ENCODE data around the gene CYP27B1.

CYP27B1 gene

DNA sequence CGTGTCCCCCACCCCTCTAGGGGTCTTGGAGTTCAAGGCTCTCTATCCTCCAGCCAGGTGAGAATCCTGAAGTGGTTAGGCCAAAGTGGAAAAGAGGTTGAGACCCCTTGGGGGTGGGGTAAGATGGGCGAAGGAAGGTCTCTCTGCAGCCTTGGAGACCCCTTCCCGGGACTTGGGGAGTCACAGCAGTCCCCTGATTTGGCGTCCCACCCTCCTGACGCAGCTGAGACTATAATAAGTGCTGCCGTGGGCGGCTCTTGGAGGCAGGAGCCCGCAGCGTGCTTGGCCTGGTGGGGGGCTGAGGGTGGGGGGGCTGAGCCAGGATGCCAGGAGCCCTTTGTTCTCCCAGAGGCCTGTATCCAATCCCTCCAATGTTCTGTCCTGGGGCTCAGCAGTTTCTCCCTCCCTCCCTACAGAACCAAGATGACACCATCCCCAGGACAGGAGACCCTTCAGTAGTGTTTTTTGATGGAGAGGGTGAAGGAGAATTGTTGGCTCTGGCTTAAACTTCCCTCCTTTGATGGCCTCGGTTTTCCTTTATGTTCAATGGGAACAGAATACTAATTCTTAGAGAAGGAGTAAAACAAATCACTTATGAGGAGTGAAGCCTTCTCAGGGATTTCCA is 26.9 kb downstream of the CYP27B1 start:
- Histone ChIP-seq H3K4me3 (ENCODE audit: low read length) (no peak overlapping the region), H3K36me3 (ENCODE audit: control insufficient read depth, insufficient read depth, low read length) (no peaks in the 10 kb centered on the region), H3K4me1 (ENCODE audit: control insufficient read depth, insufficient read depth, low read length) (no peaks in the 10 kb centered on the region), H3K27me3 (ENCODE audit: control insufficient read depth, insufficient read depth, low read length) (peaks cover 27% of the 10 kb centered on the region), H3K9ac (ENCODE audit: low read length) (no peak overlapping the region), H3K27ac (ENCODE audit: low read depth, low read length) (no peak overlapping the region)

GRCh38 chr12:57739387-57739786 is 27.5 kb downstream of the CYP27B1 start:
- Histone ChIP-seq H3K9ac (ENCODE audit: low read length) (no peak overlapping the region), H3K4me1 (ENCODE audit: control insufficient read depth, insufficient read depth, low read length) (no peaks in the 10 kb centered on the region), H3K4me3 (ENCODE audit: low read length) (no peak overlapping the region), H3K27me3 (ENCODE audit: control insufficient read depth, insufficient read depth, low read length) (peaks cover 30% of the 10 kb centered on the region), H3K27ac (ENCODE audit: low read depth, low read length) (no peak overlapping the region), H3K36me3 (ENCODE audit: control insufficient read depth, insufficient read depth, low read length) (no peaks in the 10 kb centered on the region)

- no peaks in the 10 kb centered on the region for H3K36me3 ChIP-seq (ENCODE audit: control insufficient read depth, insufficient read depth, low read length)
- H3K27ac ChIP-seq (ENCODE audit: low read depth, low read length) = no peak within 1 kb of the TSS
- no peak within 1 kb of the TSS for H3K9ac ChIP-seq (ENCODE audit: low read length)
- H3K27me3 ChIP-seq (ENCODE audit: control insufficient read depth, insufficient read depth, low read length) = peaks cover 32% of the 10 kb centered on the region
- H3K4me3 ChIP-seq (ENCODE audit: low read length) = no peak within 1 kb of the TSS
- no peaks in the 10 kb centered on the region for H3K4me1 ChIP-seq (ENCODE audit: control insufficient read depth, insufficient read depth, low read length)
Measured at GRCh38 chr12:57738661-57739237, 28.1 kb downstream of the CYP27B1 start, which contains the start of gene AGAP2. AGAP2 (minus strand) TSS chr12:57738742; CDS start chr12:57738246, 496 bp downstream.

- peaks cover 32% of the 10 kb centered on the region for H3K27me3 ChIP-seq (ENCODE audit: control insufficient read depth, insufficient read depth, low read length)
- H3K4me3 ChIP-seq (ENCODE audit: low read length) = no peak overlapping the region
- H3K4me1 ChIP-seq (ENCODE audit: control insufficient read depth, insufficient read depth, low read length) = no peaks in the 10 kb centered on the region
- H3K9ac ChIP-seq (ENCODE audit: low read length) = no peak overlapping the region
- H3K27ac ChIP-seq (ENCODE audit: low read depth, low read length) = no peak overlapping the region
- H3K36me3 ChIP-seq (ENCODE audit: control insufficient read depth, insufficient read depth, low read length) = no peaks in the 10 kb centered on the region
Measured at GRCh38 chr12:57737467-57738460, 29.1 kb downstream of the CYP27B1 start.

DNA sequence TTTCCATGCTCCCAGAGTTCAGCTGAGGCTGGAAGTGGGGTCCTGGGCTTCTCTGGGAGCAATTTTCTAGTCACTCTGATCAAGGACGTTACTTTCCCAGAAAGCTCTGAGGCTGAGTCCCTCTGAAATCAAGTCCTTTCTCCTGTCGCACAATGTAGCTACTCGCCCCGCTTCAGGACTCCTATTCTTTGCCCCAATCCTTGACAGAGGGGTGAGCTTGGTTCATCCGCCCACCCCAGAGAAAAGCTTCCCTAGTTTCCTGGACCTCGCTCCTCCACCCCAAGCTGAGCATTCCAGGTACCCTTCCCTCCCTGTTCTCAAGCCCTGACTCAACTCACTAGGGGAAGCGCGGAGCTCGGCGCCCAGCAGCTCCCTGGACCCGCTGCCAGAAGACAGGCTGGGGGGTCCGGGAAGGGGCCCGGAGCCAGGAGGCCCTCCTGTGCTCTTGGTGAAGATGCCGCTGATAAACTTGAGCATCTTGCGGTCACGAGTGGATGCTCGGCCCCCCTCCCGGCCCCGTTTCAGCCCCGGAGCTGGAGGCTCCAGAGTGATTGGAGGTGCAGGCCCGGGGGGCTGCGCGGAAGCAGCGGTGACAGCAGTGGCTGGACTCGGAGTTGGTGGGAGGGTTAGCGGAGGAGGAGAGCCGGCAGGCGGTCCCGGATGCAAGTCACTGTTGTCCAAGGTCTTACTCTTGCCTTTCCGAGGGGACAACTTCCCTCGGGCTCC is 30.0 kb downstream of the CYP27B1 start:
- Histone ChIP-seq H3K4me3 (ENCODE audit: low read length) (no peak overlapping the region), H3K9ac (ENCODE audit: low read length) (no peak overlapping the region), H3K27ac (ENCODE audit: low read depth, low read length) (no peak overlapping the region), H3K36me3 (ENCODE audit: control insufficient read depth, insufficient read depth, low read length) (no peaks in the 10 kb centered on the region), H3K27me3 (ENCODE audit: control insufficient read depth, insufficient read depth, low read length) (peaks cover 35% of the 10 kb centered on the region), H3K4me1 (ENCODE audit: control insufficient read depth, insufficient read depth, low read length) (no peaks in the 10 kb centered on the region)

DNA sequence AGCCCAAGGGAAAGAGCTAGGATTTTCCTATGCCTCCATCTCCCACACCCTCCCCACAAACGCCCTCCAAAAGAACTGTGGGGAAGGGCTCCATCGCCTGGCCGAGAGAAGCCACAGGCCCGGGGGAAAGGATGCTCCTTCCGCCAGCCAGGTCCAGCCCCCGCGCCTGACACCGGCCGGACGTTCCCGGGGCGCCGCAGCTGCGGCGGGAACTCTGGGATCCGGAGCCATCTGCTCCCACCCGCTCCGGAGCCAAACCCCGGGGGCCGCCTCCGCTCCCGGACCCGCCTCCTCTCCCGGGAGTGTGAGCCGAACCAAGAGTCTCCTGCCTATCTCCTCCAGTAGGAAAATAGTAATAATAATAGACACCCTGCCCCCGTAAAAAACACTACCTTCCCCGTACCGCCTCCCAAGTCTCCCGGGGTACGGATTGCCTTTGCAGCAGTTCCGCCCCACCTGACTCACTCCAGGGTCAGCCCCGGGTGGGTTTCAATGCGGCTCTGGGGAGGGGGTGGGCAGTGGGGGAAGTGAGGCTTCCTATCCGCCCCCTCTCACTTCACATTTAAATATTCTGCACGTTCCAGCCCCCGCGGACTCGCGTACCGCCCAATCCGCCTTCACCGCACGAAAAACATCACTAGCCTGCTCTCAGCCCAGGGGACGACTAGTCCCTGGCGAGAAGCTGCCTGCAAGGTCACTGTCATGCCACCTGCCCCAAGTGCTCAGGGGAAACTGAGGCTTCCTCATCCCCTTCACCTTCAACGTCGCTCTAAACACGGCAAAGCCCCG is 30.7 kb downstream of the CYP27B1 start:
- Histone ChIP-seq H3K9ac (ENCODE audit: low read length) (no peak overlapping the region), H3K27me3 (ENCODE audit: control insufficient read depth, insufficient read depth, low read length) (peaks cover 35% of the 10 kb centered on the region), H3K4me3 (ENCODE audit: low read length) (no peak overlapping the region), H3K27ac (ENCODE audit: low read depth, low read length) (no peak overlapping the region), H3K4me1 (ENCODE audit: control insufficient read depth, insufficient read depth, low read length) (no peaks in the 10 kb centered on the region), H3K36me3 (ENCODE audit: control insufficient read depth, insufficient read depth, low read length) (no peaks in the 10 kb centered on the region)

DNA sequence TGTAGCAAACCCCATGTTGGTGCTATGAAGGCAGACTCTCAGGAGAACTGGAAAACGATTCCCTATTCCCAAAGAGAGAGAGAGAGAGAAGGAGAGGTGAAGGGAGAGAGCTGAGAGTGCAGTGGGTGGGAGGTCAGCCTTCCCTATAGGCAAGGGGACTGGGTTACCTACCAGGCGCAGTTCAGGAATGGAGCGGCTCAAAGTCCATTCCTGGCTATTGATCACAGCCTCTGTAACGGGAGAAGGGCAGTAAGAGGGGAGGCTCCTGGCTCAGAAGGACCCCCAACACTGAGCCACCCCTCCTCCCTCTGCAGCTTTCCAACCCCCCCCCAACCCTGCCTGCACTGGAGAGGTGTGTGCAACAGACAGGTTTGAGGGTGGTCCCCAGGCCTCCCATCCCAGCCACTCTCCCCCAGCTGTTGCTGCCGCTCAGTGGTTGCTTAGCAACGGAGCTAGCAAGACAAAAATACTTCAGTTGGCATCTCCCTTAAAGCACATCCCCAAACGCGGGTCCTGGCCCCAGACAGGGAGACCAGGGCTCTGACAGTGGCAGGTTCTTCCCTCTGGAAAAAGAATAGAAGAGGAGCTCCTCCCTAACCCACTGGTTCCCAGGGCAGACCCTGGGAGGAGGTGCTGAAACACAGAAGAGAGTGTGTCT is 31.6 kb downstream of the CYP27B1 start:
- Histone ChIP-seq H3K36me3 (ENCODE audit: control insufficient read depth, insufficient read depth, low read length) (no peaks in the 10 kb centered on the region), H3K4me1 (ENCODE audit: control insufficient read depth, insufficient read depth, low read length) (no peaks in the 10 kb centered on the region), H3K27me3 (ENCODE audit: control insufficient read depth, insufficient read depth, low read length) (peaks cover 35% of the 10 kb centered on the region), H3K9ac (ENCODE audit: low read length) (no peak overlapping the region), H3K27ac (ENCODE audit: low read depth, low read length) (no peak overlapping the region), H3K4me3 (ENCODE audit: low read length) (no peak overlapping the region)

- Histone ChIP-seq H3K9ac (ENCODE audit: low read length) (no peak overlapping the region), H3K27me3 (ENCODE audit: control insufficient read depth, insufficient read depth, low read length) (peaks cover 31% of the 10 kb centered on the region), H3K4me1 (ENCODE audit: control insufficient read depth, insufficient read depth, low read length) (no peaks in the 10 kb centered on the region), H3K36me3 (ENCODE audit: control insufficient read depth, insufficient read depth, low read length) (no peaks in the 10 kb centered on the region), H3K27ac (ENCODE audit: low read depth, low read length) (no peak overlapping the region), H3K4me3 (ENCODE audit: low read length) (no peak overlapping the region)
Measured at GRCh38 chr12:57734591-57734990, 32.3 kb downstream of the CYP27B1 start.

GRCh38 chr12:57733928-57734327 is 33.0 kb downstream of the CYP27B1 start:
- H3K27ac ChIP-seq (ENCODE audit: low read depth, low read length) = no peak overlapping the region

DNA sequence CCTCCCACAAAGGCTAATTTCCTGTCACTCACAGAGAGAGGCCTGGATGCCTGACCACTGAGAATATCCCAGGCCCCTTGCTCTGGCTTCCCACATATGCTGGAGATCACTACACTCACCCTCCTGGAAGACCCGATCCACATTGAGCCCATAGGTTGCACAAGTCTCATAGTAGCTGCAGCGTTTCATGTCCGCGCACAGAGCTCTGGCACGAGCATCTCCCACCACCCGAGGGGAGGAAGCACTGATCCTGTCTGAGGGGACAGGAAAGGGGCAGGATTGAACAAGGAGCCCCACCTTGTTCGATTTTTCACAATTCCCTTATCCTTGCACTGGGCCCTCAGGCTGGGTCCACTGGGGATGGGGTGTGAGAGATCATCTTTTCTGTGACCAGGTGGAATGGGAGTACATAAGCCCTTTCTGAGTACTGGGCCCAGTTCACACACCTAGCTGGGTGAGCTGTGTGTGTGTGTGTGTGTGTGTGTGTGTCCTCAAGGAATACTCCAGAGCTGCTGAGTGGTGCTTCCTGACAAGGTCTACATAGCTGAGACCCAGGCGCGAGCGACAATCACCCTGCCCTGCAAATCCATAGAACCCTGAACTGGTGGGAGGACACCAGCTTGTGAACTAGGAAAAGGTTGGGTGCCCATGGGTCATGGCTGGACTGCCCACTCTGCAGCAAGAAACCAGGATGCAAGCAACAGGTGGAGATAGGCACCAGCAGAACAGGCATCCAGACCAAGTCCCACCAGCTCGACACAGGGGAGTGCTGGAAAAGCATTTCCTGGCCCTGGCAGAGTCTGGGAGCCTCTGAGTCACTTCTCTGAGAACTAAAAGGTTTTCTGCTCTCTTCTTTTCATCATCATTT is 33.9 kb downstream of the CYP27B1 start:
- Histone ChIP-seq H3K4me1 (ENCODE audit: control insufficient read depth, insufficient read depth, low read length) (no peaks in the 10 kb centered on the region), H3K36me3 (ENCODE audit: control insufficient read depth, insufficient read depth, low read length) (no peaks in the 10 kb centered on the region), H3K27me3 (ENCODE audit: control insufficient read depth, insufficient read depth, low read length) (peaks cover 25% of the 10 kb centered on the region), H3K9ac (ENCODE audit: low read length) (no peak overlapping the region), H3K4me3 (ENCODE audit: low read length) (no peak overlapping the region), H3K27ac (ENCODE audit: low read depth, low read length) (no peak overlapping the region)

More at GRCh38 chr12:57733928-57734327, 33.0 kb downstream of the CYP27B1 start:
- Histone ChIP-seq H3K4me1 (ENCODE audit: control insufficient read depth, insufficient read depth, low read length) (no peaks in the 10 kb centered on the region), H3K4me3 (ENCODE audit: low read length) (no peak overlapping the region), H3K27me3 (ENCODE audit: control insufficient read depth, insufficient read depth, low read length) (peaks cover 25% of the 10 kb centered on the region), H3K36me3 (ENCODE audit: control insufficient read depth, insufficient read depth, low read length) (no peaks in the 10 kb centered on the region), H3K9ac (ENCODE audit: low read length) (no peak overlapping the region)
